Lower leg skin (tissue), 4 donors: ENCODE data around the gene SLC10A4. TPM values are rescaled to one million over a fixed set of nuclear protein-coding genes. Genes with fewer than 3 reads are reported as not detected.

ENCODE experiments used
- DNase-seq, 2 donors: peaks; one replicate each; pipeline ENCODE4 v3.0.0-alpha.2; 2019; ENCODE audit warnings: low spot score in 2 of 2
- H3K4me3 ChIP-seq: fragments of 200-600 bp; sonication (generic); 2 replicates; pipeline ENCODE4 v1.5.1; 2017; ENCODE audit warnings: mild to moderate bottlenecking, low read depth; ENCODE audit not compliant: poor library complexity, severe bottlenecking
- POLR2A ChIP-seq, 2 donors: fragments of 450-650 bp; IDR thresholded peaks; one replicate each; pipeline ENCODE4 v1.6.1; 2016 to 2017; ENCODE audit warnings: antibody characterized with exemption in 2 of 2, mild to moderate bottlenecking in 1 of 2, moderate library complexity in 1 of 2
- WGBS, 2 donors: methylation state at CpG; one replicate each; pipeline ENCODE4 v1.1.5; 2018; 5-methylcytosine and 5-hydroxymethylcytosine counted together
- intact Hi-C: fragments of 100-400 bp; cut with DNase I; formaldehyde crosslinking; loops from one replicate; pipeline ENCODE4 v1.15.0; 2023; ENCODE audit warnings: low total_unique reads
- total RNA-seq, 4 donors: library from RNA; depleted of rRNA; stranded (reverse); fragments of >200 nt; gene quantifications; one replicate each; pipeline ENCODE4 v1.1.0, GENCODE V29; 2016
- TF ChIP-seq, protein P1 (sequence below), 3 donors: fragments of 450-650 bp; IDR thresholded peaks; one replicate each; pipeline ENCODE4 v1.5.1; 2016; ENCODE audit warnings: antibody characterized with exemption in 3 of 3, mild to moderate bottlenecking in 3 of 3, moderate library complexity in 2 of 3

The SLC10A4 gene
- total RNA-seq, 4 donors from 2014 or later = 0.19 TPM; not detected in 3

GRCh38 chr4:48467442-48467841 lies 15.7 kb upstream of the SLC10A4 start:
- no peak overlapping the region for H3K4me3 ChIP-seq
- WGBS, 2 donors = 60 to 70% methylated on average over 2 of the region's 2 CpGs
- TF ChIP-seq, protein P1, sequence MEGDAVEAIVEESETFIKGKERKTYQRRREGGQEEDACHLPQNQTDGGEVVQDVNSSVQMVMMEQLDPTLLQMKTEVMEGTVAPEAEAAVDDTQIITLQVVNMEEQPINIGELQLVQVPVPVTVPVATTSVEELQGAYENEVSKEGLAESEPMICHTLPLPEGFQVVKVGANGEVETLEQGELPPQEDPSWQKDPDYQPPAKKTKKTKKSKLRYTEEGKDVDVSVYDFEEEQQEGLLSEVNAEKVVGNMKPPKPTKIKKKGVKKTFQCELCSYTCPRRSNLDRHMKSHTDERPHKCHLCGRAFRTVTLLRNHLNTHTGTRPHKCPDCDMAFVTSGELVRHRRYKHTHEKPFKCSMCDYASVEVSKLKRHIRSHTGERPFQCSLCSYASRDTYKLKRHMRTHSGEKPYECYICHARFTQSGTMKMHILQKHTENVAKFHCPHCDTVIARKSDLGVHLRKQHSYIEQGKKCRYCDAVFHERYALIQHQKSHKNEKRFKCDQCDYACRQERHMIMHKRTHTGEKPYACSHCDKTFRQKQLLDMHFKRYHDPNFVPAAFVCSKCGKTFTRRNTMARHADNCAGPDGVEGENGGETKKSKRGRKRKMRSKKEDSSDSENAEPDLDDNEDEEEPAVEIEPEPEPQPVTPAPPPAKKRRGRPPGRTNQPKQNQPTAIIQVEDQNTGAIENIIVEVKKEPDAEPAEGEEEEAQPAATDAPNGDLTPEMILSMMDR (IDR thresholded peaks at IDR 0.05) = no peak
- no peak for TF ChIP-seq POLR2A (IDR thresholded peaks at IDR 0.05)
- intact Hi-C loops = no loop called here
- DNase-seq = no peak

DNA sequence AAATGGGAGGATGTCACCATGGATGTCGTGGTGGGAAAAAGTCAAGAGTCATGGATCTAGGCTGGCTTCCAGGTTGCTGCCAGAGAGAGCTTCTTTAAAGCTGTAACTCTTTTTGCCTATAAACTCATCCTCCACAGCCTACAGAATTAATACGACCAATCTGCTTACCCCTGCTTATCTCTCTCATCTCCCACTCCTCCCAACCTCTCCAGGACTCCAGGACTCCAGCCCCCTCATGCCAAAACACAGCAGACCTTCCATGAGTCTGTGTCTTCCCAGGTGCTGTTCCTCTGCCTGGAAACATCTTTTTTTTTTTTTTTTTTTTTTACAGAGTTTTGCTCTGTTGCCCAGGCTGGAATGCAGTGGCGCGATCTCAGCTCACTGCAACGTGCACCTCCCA lies 15.3 kb upstream of the SLC10A4 start:
- no peak for DNase-seq
- 52 to 66% methylated on average over 5 of the region's 5 CpGs for WGBS, 2 donors
- no peak overlapping the region for H3K4me3 ChIP-seq
- TF ChIP-seq, protein P1 (IDR thresholded peaks at IDR 0.05) = no peak
- no peak for TF ChIP-seq POLR2A (IDR thresholded peaks at IDR 0.05)
- intact Hi-C loops = no loop called here

- intact Hi-C loops = no loop called here
- 63 to 73% methylated on average over 1 of the region's 1 CpG for WGBS, 2 donors
Measured at GRCh38 chr4:48470137-48470536, 13.0 kb upstream of the SLC10A4 start.

GRCh38 chr4:48470570-48470969 lies 12.6 kb upstream of the SLC10A4 start:
- no peak for DNase-seq
- H3K4me3 ChIP-seq = no peak overlapping the region
- WGBS, 2 donors = 33 to 37% methylated on average over 2 of the region's 2 CpGs
- no peak for TF ChIP-seq POLR2A (IDR thresholded peaks at IDR 0.05)
- TF ChIP-seq, protein P1 (IDR thresholded peaks at IDR 0.05) = no peak
- intact Hi-C loops = no loop called here

More at GRCh38 chr4:48470137-48470536, 13.0 kb upstream of the SLC10A4 start:
- no peak for TF ChIP-seq POLR2A (IDR thresholded peaks at IDR 0.05)
- TF ChIP-seq, protein P1 (IDR thresholded peaks at IDR 0.05) = no peak
- no peak for DNase-seq
- H3K4me3 ChIP-seq = no peak overlapping the region

GRCh38 chr4:48472794-48473193 lies 10.3 kb upstream of the SLC10A4 start:
- no peak for DNase-seq
- no peak overlapping the region for H3K4me3 ChIP-seq
- intact Hi-C loops = no loop called here
- TF ChIP-seq, protein P1 (IDR thresholded peaks at IDR 0.05) = no peak
- WGBS, 2 donors = 79 to 80% methylated on average over 1 of the region's 1 CpG

DNA sequence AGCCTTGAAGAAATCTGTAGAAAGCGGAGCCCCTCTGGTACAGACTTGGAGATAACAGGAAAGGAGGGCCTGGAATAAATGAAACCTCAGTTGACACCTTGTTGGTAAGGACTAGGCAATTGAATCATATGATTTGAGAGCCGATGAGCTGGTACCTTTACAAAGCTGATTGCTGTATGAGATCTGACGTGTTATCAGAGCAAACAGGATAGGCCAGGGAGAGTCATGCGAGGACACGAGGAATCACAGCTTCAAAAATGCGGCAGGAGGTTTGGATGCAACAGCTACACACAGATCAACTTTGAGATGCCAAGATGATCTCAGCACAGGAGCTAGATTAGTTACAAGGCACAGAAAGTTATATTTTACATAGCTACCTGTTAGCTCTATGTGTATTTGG lies 7.4 kb upstream of the SLC10A4 start:
- no peak for DNase-seq
- TF ChIP-seq, protein P1 (IDR thresholded peaks at IDR 0.05) = no peak
- TF ChIP-seq POLR2A (IDR thresholded peaks at IDR 0.05) = no peak
- intact Hi-C loops = no loop called here
- no peak overlapping the region for H3K4me3 ChIP-seq
- 88 to 93% methylated on average over 6 of the region's 6 CpGs for WGBS, 2 donors
